Body of pancreas (tissue), 4 donors: Measurements from ENCODE around the gene PTPRD.

Source experiments
- CTCF ChIP-seq, 7 experiments: fragments of 450-650 bp in 4 of 7; fragments of 200-600 bp in 3 of 7; sonication (generic) in 3 of 7; IDR thresholded peaks; one replicate each; pipeline ENCODE4 v1.5.1; 2016 to 2019; ENCODE audit warnings: antibody characterized with exemption in 7 of 7
- POLR2A ChIP-seq, 3 donors: fragments of 450-650 bp; IDR thresholded peaks; one replicate each; pipeline ENCODE4 v1.6.1; 2016; ENCODE audit warnings: antibody characterized with exemption in 3 of 3, mild to moderate bottlenecking in 2 of 3

- no peak for TF ChIP-seq CTCF (IDR thresholded peaks at IDR 0.05)
- no peak for TF ChIP-seq POLR2A (IDR thresholded peaks at IDR 0.05)
These were observed 258.2 kb downstream of the PTPRD start for GRCh38 chr9:10354591-10354990.
